Body of pancreas (tissue), 4 donors: Measurements from ENCODE around the gene SPTBN2.

Experiments
- POLR2A ChIP-seq, 3 donors: fragments of 450-650 bp; IDR thresholded peaks; one replicate each; pipeline ENCODE4 v1.6.1; 2016; ENCODE audit warnings: antibody characterized with exemption in 3 of 3, mild to moderate bottlenecking in 2 of 3
- TF ChIP-seq, protein P1 (sequence below), 7 experiments: fragments of 450-650 bp in 4 of 7; fragments of 200-600 bp in 3 of 7; sonication (generic) in 3 of 7; IDR thresholded peaks; one replicate each; pipeline ENCODE4 v1.5.1; 2016 to 2019; ENCODE audit warnings: antibody characterized with exemption in 7 of 7

DNA sequence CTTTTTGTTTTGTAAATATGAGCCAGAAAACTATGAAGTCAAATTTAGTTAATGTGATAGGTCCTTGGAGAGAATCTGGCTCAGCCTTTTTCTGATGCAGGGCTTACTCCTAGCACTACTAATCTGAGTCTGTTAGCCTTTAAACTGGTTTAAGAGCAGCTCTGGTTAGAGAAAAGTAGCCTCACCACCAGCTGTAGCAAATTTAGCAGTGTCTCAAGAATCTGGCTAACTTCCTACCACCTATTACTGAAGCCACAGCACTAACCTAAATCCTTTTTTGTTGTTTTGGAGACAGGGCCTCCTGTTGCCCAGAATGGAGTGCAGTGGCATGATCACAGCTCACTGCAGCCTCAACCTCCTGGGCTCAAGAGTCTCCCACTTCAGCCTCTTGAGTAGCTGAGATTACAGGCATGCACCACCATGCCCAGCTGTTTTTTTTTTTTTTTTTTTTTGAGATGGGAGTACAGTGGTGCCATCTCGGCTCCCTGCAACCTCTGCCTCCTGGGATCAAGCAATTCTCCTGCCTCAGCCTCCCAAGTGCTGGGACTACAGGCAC lies 65.2 kb downstream of the SPTBN2 start:
- TF ChIP-seq, protein P1, sequence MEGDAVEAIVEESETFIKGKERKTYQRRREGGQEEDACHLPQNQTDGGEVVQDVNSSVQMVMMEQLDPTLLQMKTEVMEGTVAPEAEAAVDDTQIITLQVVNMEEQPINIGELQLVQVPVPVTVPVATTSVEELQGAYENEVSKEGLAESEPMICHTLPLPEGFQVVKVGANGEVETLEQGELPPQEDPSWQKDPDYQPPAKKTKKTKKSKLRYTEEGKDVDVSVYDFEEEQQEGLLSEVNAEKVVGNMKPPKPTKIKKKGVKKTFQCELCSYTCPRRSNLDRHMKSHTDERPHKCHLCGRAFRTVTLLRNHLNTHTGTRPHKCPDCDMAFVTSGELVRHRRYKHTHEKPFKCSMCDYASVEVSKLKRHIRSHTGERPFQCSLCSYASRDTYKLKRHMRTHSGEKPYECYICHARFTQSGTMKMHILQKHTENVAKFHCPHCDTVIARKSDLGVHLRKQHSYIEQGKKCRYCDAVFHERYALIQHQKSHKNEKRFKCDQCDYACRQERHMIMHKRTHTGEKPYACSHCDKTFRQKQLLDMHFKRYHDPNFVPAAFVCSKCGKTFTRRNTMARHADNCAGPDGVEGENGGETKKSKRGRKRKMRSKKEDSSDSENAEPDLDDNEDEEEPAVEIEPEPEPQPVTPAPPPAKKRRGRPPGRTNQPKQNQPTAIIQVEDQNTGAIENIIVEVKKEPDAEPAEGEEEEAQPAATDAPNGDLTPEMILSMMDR (IDR thresholded peaks at IDR 0.05), result no peak
- TF ChIP-seq POLR2A (IDR thresholded peaks at IDR 0.05), result no peak
